Measurements from ENCODE around the gene OR2T6. TPM values are rescaled to one million over a fixed set of nuclear protein-coding genes. Genes with fewer than 3 reads are reported as not detected.

The OR2T6 gene
- total RNA-seq, 1 donor: not detected

GRCh38 chr1:248361121-248361715, 14.3 kb upstream of the OR2T6 start, which contains the start of gene OR2T4:
TSS of gene OR2T4 (plus strand) at chr1:248361665. CDS start at chr1:248361665, 0 bp downstream.
- Histone ChIP-seq H4K20me1 (ENCODE audit: insufficient read depth, low read length) (no peaks in the 10 kb centered on the region), H3K9me3 (ENCODE audit: low read depth, low read length) (peaks cover 2% of the 10 kb centered on the region), H3K27me3 (ENCODE audit: insufficient read depth, low read length) (no peaks in the 10 kb centered on the region), H2AFZ (ENCODE audit: low read length) (no peak within 1 kb of the TSS), H3K4me1 (ENCODE audit: insufficient read depth, low read length) (no peaks in the 10 kb centered on the region), H3K27ac (ENCODE audit: low read depth, low read length) (no peak within 1 kb of the TSS), H3K4me2 (ENCODE audit: insufficient read depth, low read length) (no peak within 1 kb of the TSS), H3K79me2 (ENCODE audit: insufficient read depth, low read length) (no peaks in the 10 kb centered on the region), H3K36me3 (ENCODE audit: insufficient read depth, low read length) (no peaks in the 10 kb centered on the region), H3K4me3 (ENCODE audit: insufficient read depth, low read length) (no peak within 1 kb of the TSS)
- no peak for DNase-seq (ENCODE audit: insufficient read length, low spot score, missing footprints)
- no peak for TF ChIP-seq CTCF (IDR thresholded peaks at IDR 0.05; ENCODE audit: extremely low read depth, low read depth, low read length)

- TF ChIP-seq CTCF (IDR thresholded peaks at IDR 0.05; ENCODE audit: extremely low read depth, low read depth, low read length): no peak
- H3K79me2 ChIP-seq (ENCODE audit: insufficient read depth, low read length): no peaks in the 10 kb centered on the region
Measured at GRCh38 chr1:248366609-248367008, 8.9 kb upstream of the OR2T6 start.

GRCh38 chr1:248372394-248372793, 3.2 kb upstream of the OR2T6 start:
- DNase-seq (ENCODE audit: insufficient read length, low spot score, missing footprints): no peak
- no peak for TF ChIP-seq CTCF (IDR thresholded peaks at IDR 0.05; ENCODE audit: extremely low read depth, low read depth, low read length)
- H3K4me1 ChIP-seq (ENCODE audit: insufficient read depth, low read length): no peaks in the 10 kb centered on the region
- H3K27ac ChIP-seq (ENCODE audit: low read depth, low read length): no peak overlapping the region
- no peaks in the 10 kb centered on the region for H3K9me3 ChIP-seq (ENCODE audit: low read depth, low read length)
- H3K4me3 ChIP-seq (ENCODE audit: insufficient read depth, low read length): no peak overlapping the region
- H3K27me3 ChIP-seq (ENCODE audit: insufficient read depth, low read length): no peaks in the 10 kb centered on the region
- no peaks in the 10 kb centered on the region for H3K79me2 ChIP-seq (ENCODE audit: insufficient read depth, low read length)
- no peaks in the 10 kb centered on the region for H3K36me3 ChIP-seq (ENCODE audit: insufficient read depth, low read length)
- no peaks in the 10 kb centered on the region for H4K20me1 ChIP-seq (ENCODE audit: insufficient read depth, low read length)
- no peak overlapping the region for H3K4me2 ChIP-seq (ENCODE audit: insufficient read depth, low read length)
- no peak overlapping the region for H2AFZ ChIP-seq (ENCODE audit: low read length)

More at GRCh38 chr1:248366609-248367008, 8.9 kb upstream of the OR2T6 start:
- Histone ChIP-seq H3K9me3 (ENCODE audit: low read depth, low read length) (no peaks in the 10 kb centered on the region), H3K36me3 (ENCODE audit: insufficient read depth, low read length) (no peaks in the 10 kb centered on the region), H3K4me1 (ENCODE audit: insufficient read depth, low read length) (no peaks in the 10 kb centered on the region), H3K4me2 (ENCODE audit: insufficient read depth, low read length) (no peak overlapping the region), H3K27ac (ENCODE audit: low read depth, low read length) (no peak overlapping the region), H3K27me3 (ENCODE audit: insufficient read depth, low read length) (no peaks in the 10 kb centered on the region), H2AFZ (ENCODE audit: low read length) (no peak overlapping the region), H3K4me3 (ENCODE audit: insufficient read depth, low read length) (no peak overlapping the region), H4K20me1 (ENCODE audit: insufficient read depth, low read length) (no peaks in the 10 kb centered on the region)
- DNase-seq (ENCODE audit: insufficient read length, low spot score, missing footprints): no peak

- H2AFZ ChIP-seq (ENCODE audit: low read length): no peak overlapping the region
- no peak overlapping the region for H3K4me3 ChIP-seq (ENCODE audit: insufficient read depth, low read length)
- H3K27ac ChIP-seq (ENCODE audit: low read depth, low read length): no peak overlapping the region
- no peaks in the 10 kb centered on the region for H3K79me2 ChIP-seq (ENCODE audit: insufficient read depth, low read length)
- TF ChIP-seq CTCF (IDR thresholded peaks at IDR 0.05; ENCODE audit: extremely low read depth, low read depth, low read length): no peak
- no peak overlapping the region for H3K4me2 ChIP-seq (ENCODE audit: insufficient read depth, low read length)
- no peaks in the 10 kb centered on the region for H4K20me1 ChIP-seq (ENCODE audit: insufficient read depth, low read length)
- H3K4me1 ChIP-seq (ENCODE audit: insufficient read depth, low read length): no peaks in the 10 kb centered on the region
- no peak for DNase-seq (ENCODE audit: insufficient read length, low spot score, missing footprints)
- no peaks in the 10 kb centered on the region for H3K9me3 ChIP-seq (ENCODE audit: low read depth, low read length)
- no peaks in the 10 kb centered on the region for H3K27me3 ChIP-seq (ENCODE audit: insufficient read depth, low read length)
- H3K36me3 ChIP-seq (ENCODE audit: insufficient read depth, low read length): no peaks in the 10 kb centered on the region
Measured at GRCh38 chr1:248373761-248374160, 1.8 kb upstream of the OR2T6 start.
